ENCODE data around the gene NEUROG1.

- TF ChIP-seq CTCF (IDR thresholded peaks at IDR 0.05) (no peak), POLR2A (IDR thresholded peaks at IDR 0.05) (no peak)
Measured at GRCh38 chr5:135543485-135544304, 7.9 kb upstream of the NEUROG1 start.
